SKM-1 (cell line): Measurements from ENCODE around the gene LRRC32.

Experiments used
- DNase-seq: peaks from one replicate; lab custom pipeline; 2025; ENCODE audit not compliant: unreplicated experiment; lab: John Stamatoyannopoulos, UW

LRRC32 gene

GRCh38 chr11:76665172-76665571 lies 5.4 kb downstream of the LRRC32 start:
- DNase-seq = no peak

GRCh38 chr11:76664578-76665061 lies 5.9 kb downstream of the LRRC32 start:
- no peak for DNase-seq

- no peak for DNase-seq
These were observed 6.6 kb downstream of the LRRC32 start for GRCh38 chr11:76663912-76664440.

- no peak for DNase-seq
These were observed 7.1 kb downstream of the LRRC32 start for GRCh38 chr11:76663486-76663810.

GRCh38 chr11:76662656-76663485 lies 7.7 kb downstream of the LRRC32 start:
- no peak for DNase-seq

GRCh38 chr11:76661834-76662434 lies 8.6 kb downstream of the LRRC32 start:
- DNase-seq = no peak

GRCh38 chr11:76661306-76661751 lies 9.2 kb downstream of the LRRC32 start:
- no peak for DNase-seq

GRCh38 chr11:76660533-76661305 lies 9.8 kb downstream of the LRRC32 start:
- DNase-seq = no peak

GRCh38 chr11:76659672-76660532 lies 10.6 kb downstream of the LRRC32 start:
- DNase-seq = no peak

GRCh38 chr11:76658651-76659650 lies 11.6 kb downstream of the LRRC32 start:
- no peak for DNase-seq

- no peak for DNase-seq
These were observed 12.3 kb downstream of the LRRC32 start for GRCh38 chr11:76658231-76658630.

- DNase-seq = no peak
These were observed 13.1 kb downstream of the LRRC32 start for GRCh38 chr11:76657187-76658170.

GRCh38 chr11:76656571-76657081 lies 13.9 kb downstream of the LRRC32 start:
- DNase-seq = no peak

- DNase-seq = no peak
These were observed 14.5 kb downstream of the LRRC32 start for GRCh38 chr11:76656050-76656531.

GRCh38 chr11:76655501-76656049 lies 15.0 kb downstream of the LRRC32 start:
- no peak for DNase-seq

GRCh38 chr11:76654980-76655379 lies 15.6 kb downstream of the LRRC32 start:
- DNase-seq = no peak

- DNase-seq = no peak
These were observed 16.2 kb downstream of the LRRC32 start for GRCh38 chr11:76654298-76654851.
